SK-N-MC (cell line): ENCODE data around the gene FCHSD2.

Source experiments
- EZH2 ChIP-seq: fragments of 200-600 bp; sonication (generic); IDR thresholded peaks from one replicate; pipeline ENCODE4 v1.6.1; 2017; ENCODE audit warnings: antibody characterized with exemption
- POLR2AphosphoS5 ChIP-seq: IDR thresholded peaks from 2 replicates; pipeline ENCODE4 v1.6.1; 2012; ENCODE audit warnings: mild to moderate bottlenecking, low read depth, low read length, borderline replicate concordance

DNA sequence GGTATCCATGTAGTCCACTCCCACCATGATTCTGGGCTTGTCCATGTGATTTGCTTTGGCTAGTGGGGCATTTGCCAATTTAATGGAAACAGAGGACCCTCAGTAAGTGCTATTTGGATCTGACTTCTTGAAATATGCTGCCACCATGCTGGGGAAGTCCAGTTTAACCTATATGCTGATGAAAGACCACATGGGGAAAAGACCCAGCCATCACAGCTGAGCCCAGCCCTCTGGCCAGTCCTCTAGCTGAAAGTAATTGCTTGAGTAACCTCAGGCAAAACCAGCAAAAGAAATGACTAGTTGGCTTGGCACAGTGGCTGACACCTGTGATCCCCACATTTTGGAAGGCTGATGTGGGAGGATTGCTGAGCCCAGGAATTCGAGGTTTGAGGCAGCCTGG is 266.4 kb downstream of the FCHSD2 start:
- TF ChIP-seq POLR2AphosphoS5 (no peak), EZH2 (no peak)
